Trophoblast cell (in vitro differentiated cells and primary cell): ENCODE measurements around the gene ACIN1.

Source experiments
- DNase-seq, 2 donors: peaks; one replicate each; pipeline ENCODE4 v3.0.0-alpha.2; 2016
- H2AFZ ChIP-seq: 2 replicates; pipeline ENCODE4 v1.6.1; 2013; ENCODE audit warnings: low read length, moderate library complexity, mild to moderate bottlenecking; ENCODE audit not compliant: insufficient read depth, poor library complexity
- H2AK5ac ChIP-seq: 2 replicates; pipeline ENCODE4 v1.6.1; 2013; ENCODE audit warnings: mild to moderate bottlenecking, low read length
- H2BK120ac ChIP-seq: 2 replicates; pipeline ENCODE4 v1.6.1; 2013; ENCODE audit warnings: low read length, mild to moderate bottlenecking, moderate library complexity; ENCODE audit not compliant: insufficient read depth, poor library complexity
- H2BK12ac ChIP-seq: 2 replicates; pipeline ENCODE4 v1.6.1; 2013; ENCODE audit warnings: mild to moderate bottlenecking, low read length, moderate library complexity
- H2BK5ac ChIP-seq: 2 replicates; pipeline ENCODE4 v1.6.1; 2013; ENCODE audit warnings: low read length, low read depth, moderate library complexity, mild to moderate bottlenecking; ENCODE audit not compliant: poor library complexity
- H3K14ac ChIP-seq: 2 replicates; pipeline ENCODE4 v1.6.1; 2013; ENCODE audit warnings: mild to moderate bottlenecking, low read length
- H3K18ac ChIP-seq: 2 replicates; pipeline ENCODE4 v1.6.1; 2013; ENCODE audit warnings: mild to moderate bottlenecking, low read length
- H3K23ac ChIP-seq: 2 replicates; pipeline ENCODE4 v1.6.1; 2013; ENCODE audit warnings: low read length
- H3K27ac ChIP-seq: 2 replicates; pipeline ENCODE4 v1.5.1; 2013; ENCODE audit warnings: low read depth, mild to moderate bottlenecking, inconsistent platforms, low read length, moderate library complexity
- H3K27me3 ChIP-seq: 2 replicates; pipeline ENCODE4 v1.6.1; 2013; ENCODE audit warnings: inconsistent platforms, mild to moderate bottlenecking, low read length, moderate library complexity; ENCODE audit not compliant: insufficient read depth
- H3K36me3 ChIP-seq, 2 experiments: 1 replicate in 1 of 2; 2 replicates in 1 of 2; pipeline ENCODE4 v1.6.1; 2013; ENCODE audit warnings: low read length in 2 of 2, mild to moderate bottlenecking in 2 of 2, moderate library complexity in 1 of 2; ENCODE audit not compliant: insufficient read depth in 2 of 2, control insufficient read depth in 1 of 2
- H3K4ac ChIP-seq: 2 replicates; pipeline ENCODE4 v1.6.1; 2013; ENCODE audit warnings: low read depth, mild to moderate bottlenecking, low read length, moderate library complexity
- H3K4me1 ChIP-seq, 2 experiments: 1 replicate in 1 of 2; 2 replicates in 1 of 2; pipeline ENCODE4 v1.6.1; 2013; ENCODE audit warnings: low read length in 2 of 2, mild to moderate bottlenecking in 2 of 2, moderate library complexity in 1 of 2; ENCODE audit not compliant: insufficient read depth in 2 of 2, control insufficient read depth in 1 of 2
- H3K4me2 ChIP-seq: 2 replicates; pipeline ENCODE4 v1.6.1; 2013; ENCODE audit warnings: inconsistent platforms, mild to moderate bottlenecking, low read length, moderate library complexity
- H3K4me3 ChIP-seq: 2 replicates; pipeline ENCODE4 v1.5.1; 2013; ENCODE audit warnings: mild to moderate bottlenecking, low read depth, low read length, inconsistent platforms
- H3K79me1 ChIP-seq: one replicate; pipeline ENCODE4 v1.6.1; 2013; ENCODE audit warnings: low read length
- H3K79me2 ChIP-seq: 2 replicates; pipeline ENCODE4 v1.6.1; 2013; ENCODE audit warnings: low read length, mild to moderate bottlenecking; ENCODE audit not compliant: control insufficient read depth, insufficient read depth, poor library complexity
- H3K9ac ChIP-seq: 2 replicates; pipeline ENCODE4 v1.6.1; 2013; ENCODE audit warnings: mild to moderate bottlenecking, low read length
- H3K9me3 ChIP-seq: 2 replicates; pipeline ENCODE4 v1.6.1; 2013; ENCODE audit warnings: low read depth, mild to moderate bottlenecking, control low read depth, inconsistent platforms, low read length; ENCODE audit not compliant: insufficient read depth
- H4K12ac ChIP-seq: 2 replicates; pipeline ENCODE4 v1.6.1; 2013; ENCODE audit warnings: low read depth, mild to moderate bottlenecking, low read length, moderate library complexity
- H4K8ac ChIP-seq: 2 replicates; pipeline ENCODE4 v1.6.1; 2013; ENCODE audit warnings: low read depth, mild to moderate bottlenecking, low read length, moderate library complexity
- H4K91ac ChIP-seq: one replicate; pipeline ENCODE4 v1.6.1; 2013; ENCODE audit warnings: low read depth, mild to moderate bottlenecking, low read length, moderate library complexity
- WGBS: extraction: QIAGEN DNeasy Blood & Tissue Kit; methylation state at CpG from one replicate; pipeline ENCODE4 v1.1.7; 2013; ENCODE audit warnings: missing lambda C conversion rate; ENCODE audit not compliant: insufficient read length, insufficient coverage; ENCODE audit errors: extremely low coverage; 5-methylcytosine and 5-hydroxymethylcytosine counted together

The ACIN1 gene

DNA sequence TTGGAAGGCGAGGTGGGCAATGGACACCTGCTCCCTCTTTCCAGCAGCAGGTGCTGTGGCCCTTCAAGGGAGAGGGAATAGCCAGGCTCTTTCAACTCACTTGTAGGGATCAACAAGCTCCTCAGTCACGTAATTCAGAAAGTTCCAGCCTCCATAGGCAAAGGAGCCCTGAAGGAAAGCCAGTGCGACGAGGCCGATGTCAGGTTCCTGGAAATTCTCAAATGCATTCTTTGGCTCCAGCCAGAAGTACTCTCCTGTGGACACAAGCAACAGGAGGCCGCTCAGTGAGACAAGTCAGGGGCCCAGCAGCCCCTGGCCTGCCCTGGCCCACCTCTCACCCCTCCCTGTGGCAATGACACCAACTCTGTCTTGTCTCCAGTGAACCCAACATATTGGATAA lies 45.4 kb upstream of the ACIN1 start:
- H3K23ac ChIP-seq, result no peak overlapping the region
- peak overlapping the region; percentile 33 for H2BK120ac ChIP-seq
- peaks cover 34 to 37% of the 10 kb centered on the region in 2 experiments for H3K36me3 ChIP-seq
- H3K4me2 ChIP-seq, result no peak overlapping the region
- H3K18ac ChIP-seq, result no peak overlapping the region
- H4K91ac ChIP-seq, result no peak overlapping the region
- peaks cover 13% of the 10 kb centered on the region in 2 experiments for H3K4me1 ChIP-seq
- no CpG with 5 or more reads among the region's 6 CpGs for WGBS
- no peak overlapping the region for H2BK12ac ChIP-seq
- H3K27me3 ChIP-seq, result no peaks in the 10 kb centered on the region
- no peak overlapping the region for H2AFZ ChIP-seq
- no peak overlapping the region for H3K9ac ChIP-seq
- H3K79me1 ChIP-seq, result peaks cover 4% of the 10 kb centered on the region
- H3K4ac ChIP-seq, result no peak overlapping the region
- H3K79me2 ChIP-seq, result no peaks in the 10 kb centered on the region
- peak overlapping the region; percentile 30 for H3K27ac ChIP-seq
- H4K12ac ChIP-seq, result peak overlapping the region; percentile 32
- H2BK5ac ChIP-seq, result peak overlapping the region; percentile 68
- H4K8ac ChIP-seq, result peak overlapping the region; percentile 43
- H2AK5ac ChIP-seq, result no peak overlapping the region
- H3K4me3 ChIP-seq, result no peak overlapping the region
- no peak overlapping the region for H3K14ac ChIP-seq
- H3K9me3 ChIP-seq, result no peaks in the 10 kb centered on the region
- no peak for DNase-seq

GRCh38 chr14:23139874-23140273 lies 44.9 kb upstream of the ACIN1 start:
- no peak overlapping the region for H4K91ac ChIP-seq
- no peak overlapping the region for H3K27ac ChIP-seq
- no peaks in the 10 kb centered on the region for H3K27me3 ChIP-seq
- H2AFZ ChIP-seq, result no peak overlapping the region
- no peak overlapping the region for H2BK120ac ChIP-seq
- H3K18ac ChIP-seq, result no peak overlapping the region
- no peak overlapping the region for H3K4me2 ChIP-seq
- H3K4ac ChIP-seq, result no peak overlapping the region
- no peak overlapping the region for H2BK12ac ChIP-seq
- peaks cover 34 to 37% of the 10 kb centered on the region in 2 experiments for H3K36me3 ChIP-seq
- no peak overlapping the region for H3K4me3 ChIP-seq
- H2BK5ac ChIP-seq, result no peak overlapping the region
- no peak overlapping the region for H2AK5ac ChIP-seq
- peaks cover 13% of the 10 kb centered on the region in 2 experiments for H3K4me1 ChIP-seq
- no peak overlapping the region for H3K14ac ChIP-seq
- peaks cover 2% of the 10 kb centered on the region for H3K79me1 ChIP-seq
- H3K79me2 ChIP-seq, result no peaks in the 10 kb centered on the region
- DNase-seq, result no peak
- no CpG with 5 or more reads among the region's 2 CpGs for WGBS
- H3K23ac ChIP-seq, result no peak overlapping the region
- H4K12ac ChIP-seq, result no peak overlapping the region
- H3K9ac ChIP-seq, result no peak overlapping the region
- no peak overlapping the region for H4K8ac ChIP-seq
- no peaks in the 10 kb centered on the region for H3K9me3 ChIP-seq

- H3K23ac ChIP-seq, result no peak overlapping the region
- H3K79me2 ChIP-seq, result no peaks in the 10 kb centered on the region
Observed at GRCh38 chr14:23137813-23138535, 43.0 kb upstream of the ACIN1 start.

GRCh38 chr14:23137192-23137812 lies 42.4 kb upstream of the ACIN1 start:
- H3K9me3 ChIP-seq, result no peaks in the 10 kb centered on the region
- WGBS, result no CpG with 5 or more reads among the region's 11 CpGs
- no peak overlapping the region for H2BK5ac ChIP-seq

More at GRCh38 chr14:23137813-23138535, 43.0 kb upstream of the ACIN1 start:
- no peak overlapping the region for H2AFZ ChIP-seq
- H4K8ac ChIP-seq, result no peak overlapping the region
- peaks cover 2% of the 10 kb centered on the region for H3K79me1 ChIP-seq
- H4K12ac ChIP-seq, result no peak overlapping the region
- no peak overlapping the region for H3K9ac ChIP-seq
- H2AK5ac ChIP-seq, result no peak overlapping the region
- peaks cover 10 to 13% of the 10 kb centered on the region in 2 experiments for H3K4me1 ChIP-seq
- WGBS, result no CpG with 5 or more reads among the region's 6 CpGs
- no peak overlapping the region for H2BK5ac ChIP-seq
- H3K14ac ChIP-seq, result no peak overlapping the region
- peaks cover 33 to 34% of the 10 kb centered on the region in 2 experiments for H3K36me3 ChIP-seq
- no peak overlapping the region for H3K4ac ChIP-seq
- DNase-seq, result no peak
- no peak overlapping the region for H3K18ac ChIP-seq
- no peak overlapping the region for H3K27ac ChIP-seq
- H3K4me3 ChIP-seq, result no peak overlapping the region
- H3K27me3 ChIP-seq, result no peaks in the 10 kb centered on the region
- no peaks in the 10 kb centered on the region for H3K9me3 ChIP-seq
- H4K91ac ChIP-seq, result no peak overlapping the region
- H2BK120ac ChIP-seq, result no peak overlapping the region
- H3K4me2 ChIP-seq, result no peak overlapping the region
- no peak overlapping the region for H2BK12ac ChIP-seq

More at GRCh38 chr14:23137192-23137812, 42.4 kb upstream of the ACIN1 start:
- Histone ChIP-seq H3K27me3 (no peaks in the 10 kb centered on the region), H2AK5ac (no peak overlapping the region), H4K12ac (no peak overlapping the region), H3K4me2 (no peak overlapping the region), H3K4ac (no peak overlapping the region), H3K27ac (no peak overlapping the region), H3K9ac (no peak overlapping the region), H4K91ac (no peak overlapping the region), H2BK12ac (no peak overlapping the region), H3K4me3 (peak overlapping the region; percentile 30), H3K79me2 (no peaks in the 10 kb centered on the region), H3K36me3 (peaks cover 30 to 33% of the 10 kb centered on the region in 2 experiments), H3K18ac (no peak overlapping the region), H3K14ac (no peak overlapping the region), H2AFZ (no peak overlapping the region), H3K79me1 (peaks cover 2% of the 10 kb centered on the region), H2BK120ac (no peak overlapping the region), H4K8ac (no peak overlapping the region), H3K23ac (no peak overlapping the region), H3K4me1 (peaks cover 7 to 8% of the 10 kb centered on the region in 2 experiments)
- DNase-seq, result no peak
